Cardiac fibroblast (primary cell): Measurements from ENCODE around the gene MYBPH.

Experiments
- DNase-seq, 2 donors: peaks; one replicate each; pipeline versions ENCODE4 v3.0.0 to v3.0.0-alpha.2; 2010; ENCODE audit warnings: low read depth in 2 of 2
- H3K4me3 ChIP-seq, 2 donors: replicated peaks in 1 of 2; 1 replicate in 1 of 2; 2 replicates in 1 of 2; pipeline ENCODE4 v1.5.1; 2011; ENCODE audit warnings: low read depth in 2 of 2, low read length in 2 of 2, mild to moderate bottlenecking in 2 of 2, moderate library complexity in 1 of 2
- CTCF ChIP-seq: IDR thresholded peaks from one replicate; pipeline ENCODE4 v1.5.1; 2011; ENCODE audit warnings: low read depth, mild to moderate bottlenecking, low read length, inconsistent platforms

Gene MYBPH

GRCh38 chr1:203163891-203164635 is 11.6 kb downstream of the MYBPH start:
- no peak for DNase-seq
- TF ChIP-seq CTCF = no peak
- H3K4me3 ChIP-seq = no peak overlapping the region

GRCh38 chr1:203162403-203162802 is 13.2 kb downstream of the MYBPH start:
- no peak for TF ChIP-seq CTCF
- no peak for DNase-seq
- H3K4me3 ChIP-seq = no peak overlapping the region

GRCh38 chr1:203161703-203162102 is 13.9 kb downstream of the MYBPH start:
- no peak for TF ChIP-seq CTCF
- no peak overlapping the region for H3K4me3 ChIP-seq
- DNase-seq = no peak

DNA sequence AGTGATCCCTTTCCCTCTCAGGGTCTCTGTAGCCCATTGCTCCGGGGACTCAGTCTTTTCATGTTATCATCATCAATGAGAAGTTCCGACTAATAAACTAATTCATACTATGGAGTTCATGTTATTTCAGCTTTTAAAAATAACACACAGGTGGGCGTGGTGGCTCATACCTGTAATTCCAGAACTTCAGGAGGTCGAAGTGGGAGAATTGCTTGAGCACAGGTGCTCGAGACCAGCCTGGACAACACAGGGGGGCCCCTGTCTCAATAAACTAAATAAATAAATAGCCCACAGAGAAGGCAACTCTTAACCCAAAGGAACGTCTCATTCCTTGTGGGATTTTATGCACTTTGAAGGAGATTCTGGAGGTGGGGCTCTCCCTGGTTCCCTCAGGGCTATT is 14.5 kb downstream of the MYBPH start:
- no peak overlapping the region for H3K4me3 ChIP-seq
- no peak for TF ChIP-seq CTCF
- no peak for DNase-seq

- no peak overlapping the region for H3K4me3 ChIP-seq
- DNase-seq = no peak
- no peak for TF ChIP-seq CTCF
Observed at GRCh38 chr1:203159844-203160243, 15.8 kb downstream of the MYBPH start.

GRCh38 chr1:203158960-203159665 is 16.5 kb downstream of the MYBPH start:
- no peak overlapping the region for H3K4me3 ChIP-seq
- TF ChIP-seq CTCF = no peak
- no peak for DNase-seq
